ENCODE measurements around the gene MMEL1.

Gene MMEL1

GRCh38 chr1:2544093-2544874 lies 88.5 kb downstream of the MMEL1 start:
- no peak for DNase-seq (ENCODE audit: low read depth)

- DNase-seq (ENCODE audit: low read depth) = no peak
Observed at GRCh38 chr1:2543543-2544092, 89.2 kb downstream of the MMEL1 start.

GRCh38 chr1:2542246-2542915 lies 90.4 kb downstream of the MMEL1 start:
- no peak for DNase-seq (ENCODE audit: low read depth)

GRCh38 chr1:2541619-2542245 lies 91.1 kb downstream of the MMEL1 start:
- no peak for DNase-seq (ENCODE audit: low read depth)

GRCh38 chr1:2540816-2541492 lies 91.9 kb downstream of the MMEL1 start:
- no peak for DNase-seq (ENCODE audit: low read depth)

All from T-helper 22 cell (primary cell).